ENCODE results near the gene PARP8. TPM values are rescaled to one million over a fixed set of nuclear protein-coding genes. Genes with fewer than 3 reads are reported as not detected.

PARP8 gene
- total RNA-seq, 1 experiment from 2014 or later, result 0.07 TPM

DNA sequence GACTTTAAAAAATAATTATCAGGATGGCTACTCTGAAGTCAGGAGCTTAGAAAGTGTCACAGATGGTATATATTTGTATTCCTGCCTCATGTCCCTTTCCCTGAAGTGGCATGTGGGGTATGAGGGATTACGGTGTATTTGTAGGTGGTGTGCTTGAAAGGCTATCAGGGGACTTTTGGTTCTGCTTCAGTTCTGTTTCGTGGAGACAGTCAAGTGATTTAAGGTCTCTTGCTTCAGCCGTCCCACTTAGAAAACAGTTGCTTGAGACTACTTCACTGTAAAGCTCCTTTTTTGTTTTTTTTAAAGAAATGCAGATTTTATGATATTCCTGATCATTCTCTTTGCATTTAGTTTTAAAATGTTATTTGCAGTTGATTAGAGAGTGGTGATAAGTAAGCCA is 18.3 kb downstream of the PARP8 start:
- POLR2A ChIA-PET (ENCODE audit: unreplicated experiment), result no interaction called here
- no peaks in the 10 kb centered on the region for H4K20me1 ChIP-seq (ENCODE audit: low read length)
- no peak overlapping the region for H2AFZ ChIP-seq (ENCODE audit: low read length)
- no peaks in the 10 kb centered on the region for H3K36me3 ChIP-seq (ENCODE audit: low read depth, low read length)
- no peak overlapping the region for H3K27ac ChIP-seq (ENCODE audit: low read length)
- no peak overlapping the region for H3K4me3 ChIP-seq (ENCODE audit: low read length)
- no peaks in the 10 kb centered on the region for H3F3A ChIP-seq (ENCODE audit: low read length, unreplicated experiment)
- no peaks in the 10 kb centered on the region for H3K79me2 ChIP-seq (ENCODE audit: low read length)
- ATAC-seq (no peak), DNase-seq (no peak)
- CTCF ChIA-PET, result no interaction called here
- H3K27me3 ChIP-seq (ENCODE audit: low read length), result no peaks in the 10 kb centered on the region
- TF ChIP-seq, protein P1, sequence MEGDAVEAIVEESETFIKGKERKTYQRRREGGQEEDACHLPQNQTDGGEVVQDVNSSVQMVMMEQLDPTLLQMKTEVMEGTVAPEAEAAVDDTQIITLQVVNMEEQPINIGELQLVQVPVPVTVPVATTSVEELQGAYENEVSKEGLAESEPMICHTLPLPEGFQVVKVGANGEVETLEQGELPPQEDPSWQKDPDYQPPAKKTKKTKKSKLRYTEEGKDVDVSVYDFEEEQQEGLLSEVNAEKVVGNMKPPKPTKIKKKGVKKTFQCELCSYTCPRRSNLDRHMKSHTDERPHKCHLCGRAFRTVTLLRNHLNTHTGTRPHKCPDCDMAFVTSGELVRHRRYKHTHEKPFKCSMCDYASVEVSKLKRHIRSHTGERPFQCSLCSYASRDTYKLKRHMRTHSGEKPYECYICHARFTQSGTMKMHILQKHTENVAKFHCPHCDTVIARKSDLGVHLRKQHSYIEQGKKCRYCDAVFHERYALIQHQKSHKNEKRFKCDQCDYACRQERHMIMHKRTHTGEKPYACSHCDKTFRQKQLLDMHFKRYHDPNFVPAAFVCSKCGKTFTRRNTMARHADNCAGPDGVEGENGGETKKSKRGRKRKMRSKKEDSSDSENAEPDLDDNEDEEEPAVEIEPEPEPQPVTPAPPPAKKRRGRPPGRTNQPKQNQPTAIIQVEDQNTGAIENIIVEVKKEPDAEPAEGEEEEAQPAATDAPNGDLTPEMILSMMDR (conservative IDR thresholded peaks at IDR 0.05; ENCODE audit: low read depth, low read length), result no peak
- TF ChIP-seq EZH2 (IDR thresholded peaks at IDR 0.05; ENCODE audit: low read length, unreplicated experiment) (no peak), EZH2phosphoT487 (IDR thresholded peaks at IDR 0.05; ENCODE audit: borderline replicate concordance, low read length) (no peak)
- H3K4me1 ChIP-seq (ENCODE audit: insufficient read depth, low read length), result no peaks in the 10 kb centered on the region
- intact Hi-C loops (cut with micrococcal nuclease), result no loop called here
- H3K9me3 ChIP-seq (ENCODE audit: low read length), result no peaks in the 10 kb centered on the region
- H3K4me2 ChIP-seq (ENCODE audit: low read length), result no peak overlapping the region
- no TSS peak for BruUV-seq (replicated peaks)
- H3K9me2 ChIP-seq (replicated peaks; ENCODE audit: low read length), result no peaks in the 10 kb centered on the region
- no peak overlapping the region for H3K9ac ChIP-seq (ENCODE audit: low read length)

DNA sequence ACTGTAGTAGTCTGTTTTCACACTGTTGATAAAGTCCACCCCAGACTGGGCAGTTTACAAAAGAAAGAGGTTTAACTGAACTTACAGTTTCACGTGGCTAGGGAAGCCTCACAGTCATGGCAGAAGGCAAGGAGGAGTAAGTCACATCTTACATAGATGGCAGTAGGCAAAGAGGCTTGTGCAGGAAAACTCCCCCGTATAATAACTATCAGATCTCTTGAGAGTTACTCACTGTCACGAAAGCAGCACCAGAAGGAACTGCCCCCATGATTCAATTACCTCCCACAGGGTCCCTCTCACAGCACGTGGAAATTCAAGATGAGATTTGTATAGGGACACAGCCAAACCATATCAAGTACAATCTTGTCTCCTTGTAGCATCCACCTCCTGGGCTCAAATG is 21.1 kb downstream of the PARP8 start:
- Histone ChIP-seq H4K20me1 (ENCODE audit: low read length) (no peaks in the 10 kb centered on the region), H2AFZ (ENCODE audit: low read length) (no peak overlapping the region), H3K9me3 (ENCODE audit: low read length) (no peaks in the 10 kb centered on the region), H3K27me3 (ENCODE audit: low read length) (no peaks in the 10 kb centered on the region), H3K4me3 (ENCODE audit: low read length) (no peak overlapping the region), H3K9me2 (replicated peaks; ENCODE audit: low read length) (no peaks in the 10 kb centered on the region), H3K4me1 (ENCODE audit: insufficient read depth, low read length) (no peaks in the 10 kb centered on the region), H3K27ac (ENCODE audit: low read length) (no peak overlapping the region), H3K9ac (ENCODE audit: low read length) (no peak overlapping the region), H3K36me3 (ENCODE audit: low read depth, low read length) (no peaks in the 10 kb centered on the region), H3F3A (ENCODE audit: low read length, unreplicated experiment) (no peaks in the 10 kb centered on the region), H3K4me2 (ENCODE audit: low read length) (no peak overlapping the region), H3K79me2 (ENCODE audit: low read length) (no peaks in the 10 kb centered on the region)
- intact Hi-C loops (cut with micrococcal nuclease), result no loop called here
- POLR2A ChIA-PET (ENCODE audit: unreplicated experiment), result no interaction called here
- BruUV-seq (replicated peaks), result no TSS peak
- DNase-seq (no peak), ATAC-seq (no peak)
- TF ChIP-seq, protein P1 (conservative IDR thresholded peaks at IDR 0.05; ENCODE audit: low read depth, low read length), result no peak
- TF ChIP-seq EZH2 (IDR thresholded peaks at IDR 0.05; ENCODE audit: low read length, unreplicated experiment), result no peak
- CTCF ChIA-PET, result no interaction called here

DNA sequence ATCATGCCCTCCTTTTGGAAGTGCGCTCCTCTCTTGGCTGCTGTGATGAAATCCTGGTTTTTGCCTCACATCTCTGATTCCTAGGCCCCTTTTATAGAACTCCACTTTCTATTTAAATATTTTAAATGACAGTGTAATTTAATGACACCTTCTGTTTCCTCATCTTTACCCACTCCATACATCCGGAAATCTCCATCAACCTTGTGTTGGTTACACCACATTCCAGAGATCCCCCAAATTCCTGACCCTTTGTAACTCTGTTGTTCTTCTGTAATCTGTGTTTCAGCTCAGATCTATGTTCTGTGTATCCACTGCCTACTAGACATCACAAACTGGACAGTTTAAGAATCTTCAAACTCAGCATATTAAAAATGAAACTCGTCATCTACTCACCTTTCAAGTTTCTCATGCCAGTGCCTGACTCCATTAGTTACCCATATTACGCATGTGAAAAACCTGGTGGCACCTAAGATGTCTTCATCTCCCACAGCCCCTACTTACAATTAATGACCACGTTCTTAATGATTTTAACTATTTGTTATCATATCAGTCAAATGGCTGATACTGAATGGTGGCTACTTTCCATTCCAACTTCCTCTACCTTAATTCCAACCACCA is 25.1 kb downstream of the PARP8 start:
- Histone ChIP-seq H3K9me2 (replicated peaks; ENCODE audit: low read length) (no peaks in the 10 kb centered on the region), H3K79me2 (ENCODE audit: low read length) (no peaks in the 10 kb centered on the region), H4K20me1 (ENCODE audit: low read length) (no peaks in the 10 kb centered on the region), H3K36me3 (ENCODE audit: low read depth, low read length) (no peaks in the 10 kb centered on the region), H3K9ac (ENCODE audit: low read length) (no peak overlapping the region), H3K4me2 (ENCODE audit: low read length) (no peak overlapping the region), H3F3A (ENCODE audit: low read length, unreplicated experiment) (no peaks in the 10 kb centered on the region), H3K4me3 (ENCODE audit: low read length) (no peak overlapping the region), H2AFZ (ENCODE audit: low read length) (no peak overlapping the region), H3K27ac (ENCODE audit: low read length) (no peak overlapping the region), H3K4me1 (ENCODE audit: insufficient read depth, low read length) (no peaks in the 10 kb centered on the region), H3K27me3 (ENCODE audit: low read length) (no peaks in the 10 kb centered on the region), H3K9me3 (ENCODE audit: low read length) (no peaks in the 10 kb centered on the region)
- intact Hi-C loops (cut with micrococcal nuclease), result no loop called here
- no TSS peak for BruUV-seq (replicated peaks)
- ATAC-seq, result no peak
- TF ChIP-seq, protein P1 (conservative IDR thresholded peaks at IDR 0.05; ENCODE audit: low read depth, low read length), result no peak
- TF ChIP-seq EZH2 (IDR thresholded peaks at IDR 0.05; ENCODE audit: low read length, unreplicated experiment) (no peak), EZH2phosphoT487 (IDR thresholded peaks at IDR 0.05; ENCODE audit: borderline replicate concordance, low read length) (no peak)
- POLR2A ChIA-PET (ENCODE audit: unreplicated experiment), result no interaction called here
- no peak for DNase-seq
- CTCF ChIA-PET, result no interaction called here

All from PC-3 (cell line).